HepG2 (cell line): Measurements from ENCODE around the gene DHCR7. TPM values are rescaled to one million over a fixed set of nuclear protein-coding genes. Genes with fewer than 3 reads are reported as not detected.

Experiments used
- ATAC-seq: fragments of 200-7000 bp; cut with Tn5 transposase; 3 replicates; pipeline ENCODE4 v1.9.1; 2020; ENCODE audit warnings: mild to moderate bottlenecking, moderate library complexity
- BruUV-seq: library from RNA; stranded (reverse); fragments of 400-500 nt; replicated peaks from 2 replicates; lab custom pipeline; 2021; lab: Mats Ljungman, UMichigan
- CTCF ChIA-PET: fragments of 300-600 bp; formaldehyde crosslinking; extraction: SDS; loops from one replicate; lab custom pipeline; 2021; ENCODE audit warnings: low total read pairs, inconsistent platforms, low intra/inter-chr PET ratio; lab: Yijun Ruan, JAX
- POLR2A ChIA-PET: fragments of 350-600 bp; sonication (Branson Sonifier 250); formaldehyde crosslinking; loops from one replicate; lab custom pipeline; 2020; ENCODE audit warnings: antibody characterized with exemption, inconsistent platforms; lab: Yijun Ruan, JAX
- DNase-seq: peaks from one replicate; pipeline ENCODE4 v3.0.0-alpha.2; 2015; ENCODE audit warnings: low spot score
- FAIRE-seq: peaks from 3 replicates; lab custom pipeline; 2011; peaks lifted over from hg19 to GRCh38; lab: Jason Lieb, UNC
- H2AFZ ChIP-seq: one replicate; pipeline ENCODE4 v1.6.1; 2011; ENCODE audit warnings: low read length, inconsistent platforms
- H3K27ac ChIP-seq: fragments of 300-600 bp; 3 replicates; pipeline ENCODE4 v1.8.0; 2011; ENCODE audit warnings: mixed run types, mild to moderate bottlenecking, mixed read lengths, low read length, inconsistent platforms; ENCODE audit not compliant: insufficient read depth; ENCODE audit errors: extremely low read length
- H3K27me3 ChIP-seq, 2 experiments: fragments of 200-600 bp in 1 of 2; 2 replicates in 1 of 2; 3 replicates in 1 of 2; pipeline versions ENCODE4 v1.6.0 to v1.8.0; 2011; ENCODE audit warnings: low read length in 2 of 2, mild to moderate bottlenecking in 2 of 2, moderate library complexity in 2 of 2, inconsistent platforms in 1 of 2; ENCODE audit not compliant: insufficient read depth in 2 of 2, control insufficient read depth in 1 of 2
- H3K36me3 ChIP-seq, 2 experiments: fragments of 200-600 bp in 1 of 2; replicated peaks in 1 of 2; 2 replicates in 1 of 2; 3 replicates in 1 of 2; pipeline versions ENCODE4 v1.5.1 to v1.8.0; 2011; ENCODE audit warnings: low read length in 2 of 2, inconsistent platforms in 1 of 2; ENCODE audit not compliant: insufficient read depth in 2 of 2, control insufficient read depth in 1 of 2
- H3K4me1 ChIP-seq: 2 replicates; pipeline ENCODE4 v1.5.1; 2012; ENCODE audit warnings: low read length, inconsistent platforms; ENCODE audit not compliant: insufficient read depth
- H3K4me2 ChIP-seq: 2 replicates; pipeline ENCODE4 v1.6.0; 2011; ENCODE audit warnings: low read depth, low read length, inconsistent platforms
- H3K4me3 ChIP-seq, 3 experiments: fragments of 200-600 bp in 1 of 3; sonication (generic), shearing (Covaris generic) in 1 of 3; replicated peaks in 1 of 3; 2 replicates each; pipeline ENCODE4 v1.5.1; 2011 to 2016; ENCODE audit warnings: low read length in 3 of 3, inconsistent platforms in 2 of 3, low read depth in 2 of 3, mild to moderate bottlenecking in 2 of 3, control low read depth in 1 of 3, mixed read lengths in 1 of 3; ENCODE audit not compliant: insufficient read depth in 1 of 3
- H3K79me2 ChIP-seq: one replicate; pipeline ENCODE4 v1.6.1; 2011; ENCODE audit warnings: low read length, inconsistent platforms; ENCODE audit not compliant: insufficient read depth
- H3K9ac ChIP-seq: 2 replicates; pipeline ENCODE4 v1.6.0; 2011; ENCODE audit warnings: mild to moderate bottlenecking, low read depth, low read length, inconsistent platforms; ENCODE audit not compliant: insufficient read depth
- H3K9me3 ChIP-seq: 2 replicates; pipeline ENCODE4 v1.5.1; 2012; ENCODE audit warnings: mild to moderate bottlenecking, low read length
- H4K20me1 ChIP-seq: 2 replicates; pipeline ENCODE4 v1.6.0; 2011; ENCODE audit warnings: inconsistent platforms, mild to moderate bottlenecking, low read length, moderate library complexity; ENCODE audit not compliant: insufficient read depth
- ARID4A ChIP-seq: sonication (generic); formaldehyde crosslinking; IDR thresholded peaks from 2 replicates; pipeline ENCODE4 v1.5.0; 2020; ENCODE audit warnings: mild to moderate bottlenecking, missing genetic modification reagents, borderline replicate concordance
- HMGA1 ChIP-seq: sonication (generic); formaldehyde crosslinking; conservative IDR thresholded peaks from 2 replicates; pipeline ENCODE4 v1.4.0; 2020; ENCODE audit warnings: missing genetic modification reagents
- RBM22 ChIP-seq: fragments of 200-400 bp; formaldehyde crosslinking; optimal IDR thresholded peaks from 2 replicates; pipeline ENCODE3; 2017; ENCODE audit warnings: mild to moderate bottlenecking, low read length, moderate library complexity
- SETDB1 ChIP-seq: sonication (generic); formaldehyde crosslinking; IDR thresholded peaks from 2 replicates; pipeline ENCODE4 v1.5.1; 2020; ENCODE audit warnings: missing genetic modification reagents, mild to moderate bottlenecking, borderline replicate concordance
- SP2 ChIP-seq: sonication (generic); formaldehyde crosslinking; IDR thresholded peaks from 2 replicates; pipeline ENCODE4 v1.5.1; 2020; ENCODE audit warnings: mild to moderate bottlenecking, missing genetic modification reagents
- SUZ12 ChIP-seq: fragments of 150-350 bp; IDR thresholded peaks from 2 replicates; pipeline ENCODE4 v1.6.1; 2014; ENCODE audit warnings: low read depth, low read length
- TCF7 ChIP-seq: sonication (generic); IDR thresholded peaks from 2 replicates; pipeline ENCODE4 v1.6.1; 2016; ENCODE audit warnings: antibody characterized with exemption, low read depth
- TCF7L2 ChIP-seq: IDR thresholded peaks from 2 replicates; pipeline ENCODE4 v1.6.1; 2011; ENCODE audit warnings: mild to moderate bottlenecking, low read depth, low read length, moderate library complexity
- TFAP4 ChIP-seq: sonication (generic); IDR thresholded peaks from 2 replicates; pipeline ENCODE4 v1.6.1; 2016; ENCODE audit warnings: low read depth, borderline replicate concordance
- ZC3H13 ChIP-seq: sonication (generic); formaldehyde crosslinking; IDR thresholded peaks from 2 replicates; pipeline ENCODE4 v1.8.1; 2023; ENCODE audit warnings: mild to moderate bottlenecking, missing genetic modification reagents, moderate library complexity
- ZNF160 ChIP-seq: sonication (generic); formaldehyde crosslinking; IDR thresholded peaks from 2 replicates; pipeline ENCODE4 v1.8.0; 2022; ENCODE audit warnings: mild to moderate bottlenecking, inconsistent platforms, missing genetic modification reagents
- ZNF510 ChIP-seq: sonication (generic); formaldehyde crosslinking; IDR thresholded peaks from 2 replicates; pipeline ENCODE4 v1.4.0; 2020; ENCODE audit warnings: low read depth, mild to moderate bottlenecking, missing genetic modification reagents
- WGBS: methylation state at CpG from one replicate; pipeline ENCODE4 v1.1.6; 2017; ENCODE audit warnings: low lambda C conversion rate; 5-methylcytosine and 5-hydroxymethylcytosine counted together
- in situ Hi-C: cut with HindIII; loops from 2 replicates; pipeline ENCODE4 v1.10.0; 2017; ENCODE audit warnings: low pct_unique_long_range_greater_than_20kb; ENCODE audit not compliant: extremely low pct_ligation_motif_present
- intact Hi-C: fragments of 100-400 bp; cut with micrococcal nuclease; formaldehyde crosslinking; loops from one replicate; pipeline ENCODE4 v1.10.0; 2022; ENCODE audit not compliant: unreplicated experiment
- polyA plus RNA-seq, 8 experiments: library from polyadenylated mRNA; depleted of rRNA in 3 of 8; stranded (reverse) in 7 of 8; unstranded in 1 of 8; fragments of >200 nt; fragmentation: Illumina TruSeq in 4 of 8; extraction: Trizol in 4 of 8; gene quantifications; 2 replicates each; pipeline versions ENCODE4 v1.2.1 to v1.2.3, GENCODE V29; 2011 to 2016; ENCODE audit warnings: low read depth in 4 of 8, missing spikeins in 1 of 8, mixed read lengths in 1 of 8; ENCODE audit not compliant: insufficient read depth in 1 of 8
- total RNA-seq, 5 experiments: library from RNA; depleted of rRNA; stranded (reverse); fragments of >200 nt; fragmentation: Illumina TruSeq; extraction: Trizol; gene quantifications; 2 replicates each; pipeline ENCODE4 v1.2.3, GENCODE V29; 2016; ENCODE audit warnings: low read depth in 1 of 5
- TF ChIP-seq, protein P1 (sequence below): sonication (generic); formaldehyde crosslinking; IDR thresholded peaks from 2 replicates; pipeline ENCODE4 v1.8.0; 2022; ENCODE audit warnings: mild to moderate bottlenecking, missing genetic modification reagents, moderate library complexity
- TF ChIP-seq, protein P2 (sequence below): sonication (generic); formaldehyde crosslinking; IDR thresholded peaks from 2 replicates; pipeline ENCODE4 v1.4.0; 2020; ENCODE audit warnings: missing genetic modification reagents, borderline replicate concordance

Gene DHCR7
- total and polyA plus RNA-seq, 2 of the 13 experiments (the other 11 are each of a cell fraction or from before 2014, with no cell fraction given), result 96.0 to 143 TPM

DNA sequence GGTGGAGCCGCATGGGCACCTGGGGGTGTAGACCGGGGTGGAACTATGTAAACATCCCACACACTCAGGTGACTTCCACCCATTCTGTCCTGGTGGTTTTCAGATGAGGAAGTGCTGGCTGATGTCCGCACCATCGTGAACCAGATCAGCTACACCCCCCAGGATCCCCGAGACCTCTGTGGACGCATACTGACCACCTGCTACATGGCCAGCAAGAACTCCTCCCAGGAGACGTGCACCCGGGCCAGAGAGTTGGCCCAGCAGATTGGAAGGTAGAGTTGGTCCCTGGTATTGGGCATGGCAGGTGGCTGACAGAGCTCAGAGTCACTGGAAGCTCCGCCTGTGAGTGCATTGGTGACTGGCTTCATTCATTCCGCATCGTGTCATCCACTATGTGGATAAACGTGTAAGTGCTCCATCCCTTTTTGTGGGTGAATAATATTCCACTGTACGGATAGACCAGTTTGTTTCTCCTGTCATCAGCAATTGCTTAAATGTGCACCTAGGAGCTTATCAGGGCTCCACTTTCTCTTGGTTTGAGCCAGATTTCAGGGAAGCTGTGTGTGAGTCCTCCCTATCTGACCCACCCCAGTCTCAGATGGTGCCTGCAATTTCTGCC is 34.7 kb upstream of the DHCR7 start:
- Histone ChIP-seq H3K9me3 (no peaks in the 10 kb centered on the region), H3K4me1 (peaks cover 8% of the 10 kb centered on the region; the same call in 1 of the 2 replicates), H3K36me3 (peaks cover 21 to 57% of the 10 kb centered on the region in 2 experiments; a peak in 4 of 5 replicates), H2AFZ (no peak overlapping the region), H3K9ac (no peak overlapping the region), H4K20me1 (no peaks in the 10 kb centered on the region), H3K79me2 (no peaks in the 10 kb centered on the region), H3K4me2 (no peak overlapping the region), H3K27ac (no peak overlapping the region), H3K27me3 (no peaks in the 10 kb centered on the region), H3K4me3 (no peak overlapping the region)
- ATAC-seq, result no peak
- WGBS, result 95% methylated on average over 9 of the region's 13 CpGs
- ChIA-PET POLR2A (no interaction called here), CTCF (interaction anchor here (0.6 kb wide), 1 partner anchor 81 kb away, joined by 3 read pairs; no protein-coding TSS in a partner anchor)
- no peak for FAIRE-seq
- intact Hi-C loops, result no loop called here
- no TSS peak for BruUV-seq
- in situ Hi-C loops, result no loop called here
- DNase-seq, result no peak
- no peak for TF ChIP-seq TCF7L2
- no peak for TF ChIP-seq TFAP4
- no peak for TF ChIP-seq ZNF160 (CRISPR knock-in tag)
- TF ChIP-seq SETDB1 (CRISPR knock-in tag), result no peak
- no peak for TF ChIP-seq SP2 (CRISPR knock-in tag)
- no peak for TF ChIP-seq RBM22
- TF ChIP-seq TCF7, result no peak
- no peak for TF ChIP-seq ARID4A
- no peak for TF ChIP-seq HMGA1 (CRISPR knock-in tag)
- TF ChIP-seq SUZ12, result no peak
- TF ChIP-seq, protein P1, sequence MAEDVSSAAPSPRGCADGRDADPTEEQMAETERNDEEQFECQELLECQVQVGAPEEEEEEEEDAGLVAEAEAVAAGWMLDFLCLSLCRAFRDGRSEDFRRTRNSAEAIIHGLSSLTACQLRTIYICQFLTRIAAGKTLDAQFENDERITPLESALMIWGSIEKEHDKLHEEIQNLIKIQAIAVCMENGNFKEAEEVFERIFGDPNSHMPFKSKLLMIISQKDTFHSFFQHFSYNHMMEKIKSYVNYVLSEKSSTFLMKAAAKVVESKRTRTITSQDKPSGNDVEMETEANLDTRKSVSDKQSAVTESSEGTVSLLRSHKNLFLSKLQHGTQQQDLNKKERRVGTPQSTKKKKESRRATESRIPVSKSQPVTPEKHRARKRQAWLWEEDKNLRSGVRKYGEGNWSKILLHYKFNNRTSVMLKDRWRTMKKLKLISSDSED (CRISPR knock-in tag), result no peak
- TF ChIP-seq ZC3H13 (CRISPR knock-in tag), result no peak
- no peak for TF ChIP-seq ZNF510
- TF ChIP-seq, protein P2, sequence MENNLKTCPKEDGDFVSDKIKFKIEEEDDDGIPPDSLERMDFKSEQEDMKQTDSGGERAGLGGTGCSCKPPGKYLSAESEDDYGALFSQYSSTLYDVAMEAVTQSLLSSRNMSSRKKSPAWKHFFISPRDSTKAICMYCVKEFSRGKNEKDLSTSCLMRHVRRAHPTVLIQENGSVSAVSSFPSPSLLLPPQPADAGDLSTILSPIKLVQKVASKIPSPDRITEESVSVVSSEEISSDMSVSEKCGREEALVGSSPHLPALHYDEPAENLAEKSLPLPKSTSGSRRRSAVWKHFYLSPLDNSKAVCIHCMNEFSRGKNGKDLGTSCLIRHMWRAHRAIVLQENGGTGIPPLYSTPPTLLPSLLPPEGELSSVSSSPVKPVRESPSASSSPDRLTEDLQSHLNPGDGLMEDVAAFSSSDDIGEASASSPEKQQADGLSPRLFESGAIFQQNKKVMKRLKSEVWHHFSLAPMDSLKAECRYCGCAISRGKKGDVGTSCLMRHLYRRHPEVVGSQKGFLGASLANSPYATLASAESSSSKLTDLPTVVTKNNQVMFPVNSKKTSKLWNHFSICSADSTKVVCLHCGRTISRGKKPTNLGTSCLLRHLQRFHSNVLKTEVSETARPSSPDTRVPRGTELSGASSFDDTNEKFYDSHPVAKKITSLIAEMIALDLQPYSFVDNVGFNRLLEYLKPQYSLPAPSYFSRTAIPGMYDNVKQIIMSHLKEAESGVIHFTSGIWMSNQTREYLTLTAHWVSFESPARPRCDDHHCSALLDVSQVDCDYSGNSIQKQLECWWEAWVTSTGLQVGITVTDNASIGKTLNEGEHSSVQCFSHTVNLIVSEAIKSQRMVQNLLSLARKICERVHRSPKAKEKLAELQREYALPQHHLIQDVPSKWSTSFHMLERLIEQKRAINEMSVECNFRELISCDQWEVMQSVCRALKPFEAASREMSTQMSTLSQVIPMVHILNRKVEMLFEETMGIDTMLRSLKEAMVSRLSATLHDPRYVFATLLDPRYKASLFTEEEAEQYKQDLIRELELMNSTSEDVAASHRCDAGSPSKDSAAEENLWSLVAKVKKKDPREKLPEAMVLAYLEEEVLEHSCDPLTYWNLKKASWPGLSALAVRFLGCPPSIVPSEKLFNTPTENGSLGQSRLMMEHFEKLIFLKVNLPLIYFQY (CRISPR knock-in tag), result no peak
